MM.1S (cell line): ENCODE measurements around the gene BBX.

ENCODE experiments used
- DNase-seq: peaks from one replicate; pipeline ENCODE4 v3.0.0-alpha.2; 2015
- H2AFZ ChIP-seq: fragments of 300-600 bp; sonication (generic); 2 replicates; pipeline ENCODE4 v1.6.0; 2016; ENCODE audit warnings: antibody characterized with exemption, low read length
- H3F3A ChIP-seq: fragments of 300-600 bp; sonication (generic); 2 replicates; pipeline ENCODE4 v1.6.1; 2016; ENCODE audit warnings: mild to moderate bottlenecking, antibody characterized with exemption, low read length, moderate library complexity, mixed read lengths; ENCODE audit not compliant: insufficient read depth
- H3K27ac ChIP-seq: fragments of 300-600 bp; sonication (generic); 2 replicates; pipeline ENCODE4 v1.5.1; 2016; ENCODE audit warnings: mild to moderate bottlenecking, low read length
- H3K27me3 ChIP-seq: fragments of 300-600 bp; sonication (generic); replicated peaks from 2 replicates; pipeline ENCODE4 v1.6.0; 2016; ENCODE audit warnings: low read length; ENCODE audit not compliant: insufficient read depth
- H3K36me3 ChIP-seq: fragments of 300-600 bp; sonication (generic); replicated peaks from 2 replicates; pipeline ENCODE4 v1.6.1; 2016; ENCODE audit warnings: mild to moderate bottlenecking, low read length, mixed read lengths; ENCODE audit not compliant: insufficient read depth
- H3K4me1 ChIP-seq: fragments of 300-600 bp; sonication (generic); 2 replicates; pipeline ENCODE4 v1.6.1; 2016; ENCODE audit warnings: low read length, mixed read lengths
- H3K4me2 ChIP-seq: fragments of 300-600 bp; sonication (generic); 2 replicates; pipeline ENCODE4 v1.6.0; 2016; ENCODE audit warnings: low read depth, low read length
- H3K4me3 ChIP-seq: fragments of 300-600 bp; sonication (generic); 2 replicates; pipeline ENCODE4 v1.5.1; 2016; ENCODE audit warnings: low read length, mixed read lengths
- H3K79me2 ChIP-seq: fragments of 300-600 bp; sonication (generic); 2 replicates; pipeline ENCODE4 v1.6.1; 2016; ENCODE audit warnings: mixed run types, low read length, mixed read lengths
- H3K9ac ChIP-seq: fragments of 300-600 bp; sonication (generic); 2 replicates; pipeline ENCODE4 v1.6.1; 2016; ENCODE audit warnings: low read length, mixed read lengths
- H3K9me2 ChIP-seq: fragments of 300-600 bp; sonication (generic); replicated peaks from 2 replicates; pipeline ENCODE4 v1.6.1; 2016; ENCODE audit warnings: mild to moderate bottlenecking, low read length, mixed read lengths; ENCODE audit not compliant: insufficient read depth
- H3K9me3 ChIP-seq: fragments of 300-600 bp; sonication (generic); replicated peaks from 2 replicates; pipeline ENCODE4 v1.6.1; 2016; ENCODE audit warnings: mild to moderate bottlenecking, low read length, mixed read lengths; ENCODE audit not compliant: insufficient read depth
- H4K20me1 ChIP-seq: fragments of 300-600 bp; sonication (generic); 2 replicates; pipeline ENCODE4 v1.6.1; 2016; ENCODE audit warnings: mild to moderate bottlenecking, low read length, moderate library complexity, mixed read lengths; ENCODE audit not compliant: insufficient read depth
- EZH2 ChIP-seq: fragments of 300-600 bp; sonication (generic); optimal IDR thresholded peaks from 2 replicates; pipeline ENCODE3; 2017; ENCODE audit warnings: low read depth, mild to moderate bottlenecking, antibody characterized with exemption, low read length, mixed read lengths
- EZH2phosphoT487 ChIP-seq: fragments of 300-600 bp; sonication (generic); IDR thresholded peaks from 2 replicates; pipeline ENCODE4 v1.6.1; 2018; ENCODE audit warnings: antibody characterized with exemption, low read length
- TF ChIP-seq, protein P1 (sequence below): fragments of 300-600 bp; sonication (generic); IDR thresholded peaks from 2 replicates; pipeline ENCODE4 v1.5.1; 2016; ENCODE audit warnings: antibody characterized with exemption, low read length, mixed read lengths

Gene BBX

DNA sequence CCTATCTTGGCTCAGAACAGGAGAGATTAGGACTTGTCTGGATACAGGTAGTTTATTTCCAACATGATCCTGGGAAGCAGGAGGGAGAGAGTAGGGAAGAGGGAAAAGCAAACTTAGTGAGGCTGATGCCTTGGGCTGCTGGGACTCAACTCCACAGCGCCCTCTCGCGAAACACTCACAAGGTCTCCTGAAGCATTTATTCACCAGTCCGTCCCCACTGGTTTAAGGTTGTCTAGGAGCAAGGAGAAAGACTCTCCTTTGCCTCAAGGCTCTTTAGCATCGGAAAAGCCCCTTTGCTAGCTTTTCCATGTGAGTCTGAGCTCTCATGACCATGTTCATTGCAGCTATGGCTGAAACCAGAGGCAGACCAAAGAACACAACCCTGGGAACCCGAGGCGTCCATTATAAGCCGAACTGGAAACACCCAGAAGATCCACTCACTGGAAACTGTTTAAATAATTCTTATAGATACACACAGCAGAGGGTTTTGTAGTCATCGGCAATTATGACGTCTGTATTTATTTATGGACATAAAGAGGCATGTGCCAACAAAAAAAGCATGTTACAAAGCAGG lies 323.6 kb downstream of the BBX start:
- Histone ChIP-seq H3K9me3 (no peaks in the 10 kb centered on the region), H3K36me3 (no peaks in the 10 kb centered on the region), H3K4me2 (no peak overlapping the region), H4K20me1 (no peaks in the 10 kb centered on the region), H3K4me1 (peaks cover 24% of the 10 kb centered on the region), H3K79me2 (no peaks in the 10 kb centered on the region), H3K27ac (no peak overlapping the region), H2AFZ (no peak overlapping the region), H3K4me3 (no peak overlapping the region), H3K27me3 (no peaks in the 10 kb centered on the region), H3F3A (peaks cover 8% of the 10 kb centered on the region), H3K9me2 (no peaks in the 10 kb centered on the region), H3K9ac (no peak overlapping the region)
- no peak for TF ChIP-seq EZH2phosphoT487
- TF ChIP-seq, protein P1, sequence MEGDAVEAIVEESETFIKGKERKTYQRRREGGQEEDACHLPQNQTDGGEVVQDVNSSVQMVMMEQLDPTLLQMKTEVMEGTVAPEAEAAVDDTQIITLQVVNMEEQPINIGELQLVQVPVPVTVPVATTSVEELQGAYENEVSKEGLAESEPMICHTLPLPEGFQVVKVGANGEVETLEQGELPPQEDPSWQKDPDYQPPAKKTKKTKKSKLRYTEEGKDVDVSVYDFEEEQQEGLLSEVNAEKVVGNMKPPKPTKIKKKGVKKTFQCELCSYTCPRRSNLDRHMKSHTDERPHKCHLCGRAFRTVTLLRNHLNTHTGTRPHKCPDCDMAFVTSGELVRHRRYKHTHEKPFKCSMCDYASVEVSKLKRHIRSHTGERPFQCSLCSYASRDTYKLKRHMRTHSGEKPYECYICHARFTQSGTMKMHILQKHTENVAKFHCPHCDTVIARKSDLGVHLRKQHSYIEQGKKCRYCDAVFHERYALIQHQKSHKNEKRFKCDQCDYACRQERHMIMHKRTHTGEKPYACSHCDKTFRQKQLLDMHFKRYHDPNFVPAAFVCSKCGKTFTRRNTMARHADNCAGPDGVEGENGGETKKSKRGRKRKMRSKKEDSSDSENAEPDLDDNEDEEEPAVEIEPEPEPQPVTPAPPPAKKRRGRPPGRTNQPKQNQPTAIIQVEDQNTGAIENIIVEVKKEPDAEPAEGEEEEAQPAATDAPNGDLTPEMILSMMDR: peak; percentile 32
- DNase-seq: no peak

DNA sequence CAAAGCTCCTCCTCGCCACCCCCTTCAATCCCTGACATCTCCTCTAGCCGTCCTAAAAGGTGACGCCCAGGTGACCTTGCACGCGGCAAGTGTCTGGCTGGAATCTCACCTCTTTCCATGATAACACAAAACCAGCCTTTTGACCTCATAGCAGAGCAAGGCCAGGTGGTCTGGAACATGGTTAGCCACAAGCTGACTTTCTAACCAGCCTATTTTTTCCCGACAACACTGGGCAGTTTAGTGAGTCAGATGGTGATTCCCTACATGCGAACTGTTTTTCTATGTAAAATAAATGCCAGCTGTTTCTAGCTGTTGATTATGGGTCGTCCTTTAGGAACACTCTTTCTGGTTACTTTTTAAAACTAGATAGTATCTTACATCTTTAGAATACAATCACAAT lies 325.0 kb downstream of the BBX start:
- Histone ChIP-seq H3F3A (peaks cover 8% of the 10 kb centered on the region), H3K79me2 (no peaks in the 10 kb centered on the region), H4K20me1 (no peaks in the 10 kb centered on the region), H3K27ac (no peak overlapping the region; the same call in 1 of the 2 replicates), H3K4me3 (no peak overlapping the region), H3K27me3 (no peaks in the 10 kb centered on the region), H3K9ac (no peak overlapping the region), H3K9me2 (no peaks in the 10 kb centered on the region), H3K9me3 (no peaks in the 10 kb centered on the region), H3K4me1 (peaks cover 24% of the 10 kb centered on the region), H3K36me3 (no peaks in the 10 kb centered on the region), H3K4me2 (no peak overlapping the region), H2AFZ (no peak overlapping the region)
- TF ChIP-seq EZH2 (no peak), EZH2phosphoT487 (no peak)
- TF ChIP-seq, protein P1: no peak
- no peak for DNase-seq

DNA sequence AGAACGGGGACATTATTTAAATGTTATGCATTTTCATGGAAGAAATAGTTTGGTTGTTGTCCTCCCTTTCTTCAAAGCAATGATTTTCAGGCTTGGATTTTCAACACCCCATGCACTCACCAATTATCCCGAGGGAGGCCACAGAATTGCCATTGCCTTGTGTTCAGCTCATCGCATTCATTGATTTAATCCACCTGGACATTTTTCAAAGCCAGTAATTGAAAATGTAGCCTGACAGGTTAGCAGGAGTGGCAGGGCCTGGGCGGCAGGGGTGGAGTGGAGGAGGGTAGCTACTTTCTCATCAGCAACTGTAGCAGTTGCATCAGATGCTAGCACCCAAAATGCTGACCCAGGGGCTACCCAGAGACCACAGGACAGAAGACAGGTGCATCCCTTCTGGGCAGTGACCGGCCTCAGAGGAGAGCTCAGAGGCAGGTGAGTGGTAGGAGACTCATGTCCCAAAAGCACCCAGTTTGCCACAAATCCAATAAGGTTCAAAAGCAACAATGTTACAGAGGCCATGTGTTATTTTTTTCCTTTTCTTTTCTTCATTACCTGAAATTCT lies 325.7 kb downstream of the BBX start:
- Histone ChIP-seq H3K79me2 (no peaks in the 10 kb centered on the region), H3K4me1 (peaks cover 24% of the 10 kb centered on the region), H2AFZ (0 out of 2 replicates have a peak overlapping the region, but pooled peaks have one; percentile 3), H3K27me3 (no peaks in the 10 kb centered on the region), H3K36me3 (no peaks in the 10 kb centered on the region), H4K20me1 (no peaks in the 10 kb centered on the region), H3F3A (peaks cover 8% of the 10 kb centered on the region), H3K4me3 (peak overlapping the region; percentile 2; the same call in 1 of the 2 replicates), H3K9ac (0 out of 2 replicates have a peak overlapping the region, but pooled peaks have one; percentile 2), H3K4me2 (peak overlapping the region; percentile 48), H3K9me2 (no peaks in the 10 kb centered on the region), H3K9me3 (no peaks in the 10 kb centered on the region), H3K27ac (peak overlapping the region; percentile 80)
- TF ChIP-seq EZH2phosphoT487 (no peak), EZH2 (no peak)
- TF ChIP-seq, protein P1: no peak
- peak; percentile 90 for DNase-seq
